Measurements from ENCODE around the gene SLFN11. TPM values are rescaled to one million over a fixed set of nuclear protein-coding genes. Genes with fewer than 3 reads are reported as not detected.

SLFN11 gene
- total RNA-seq, 1 experiment from 2014 or later = not detected

DNA sequence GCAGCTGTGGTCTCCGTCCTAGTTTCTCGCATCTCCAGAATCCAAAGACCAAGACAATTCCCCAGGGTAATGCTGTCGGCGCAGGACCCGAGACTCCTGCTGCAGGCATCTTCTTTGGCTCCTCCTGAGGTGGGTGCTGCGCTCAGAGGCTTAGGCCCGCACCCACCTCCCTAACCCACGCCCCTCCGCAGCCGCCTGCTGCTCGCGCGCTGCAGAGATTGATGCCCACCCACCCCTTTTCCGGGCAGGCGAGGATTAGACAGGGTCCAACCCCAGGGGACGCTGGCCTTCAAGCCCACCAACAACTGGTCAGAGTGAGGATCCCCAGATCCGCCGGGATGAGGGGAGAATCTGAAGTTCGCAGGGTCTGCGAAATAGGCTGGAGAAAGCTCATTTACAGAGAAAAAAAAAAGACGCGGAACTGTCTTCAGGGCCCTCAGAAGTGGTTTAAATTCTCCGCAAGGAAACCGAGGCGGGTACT is 27.9 kb downstream of the SLFN11 start:
- ChIA-PET CTCF (interaction anchor here (1.0 kb wide), 1 partner anchor 193 kb away, joined by 3 read pairs; no protein-coding TSS in a partner anchor), POLR2A (interaction anchor here (0.6 kb wide), 1 partner anchor 103 kb away, joined by 4 read pairs; the partner anchor contains the start of gene SLFN5)
- H3K9me3 Mint-ChIP-seq (ENCODE audit: unreplicated experiment) = peaks cover 2% of the 10 kb centered on the region
- no peak overlapping the region for H3K27ac Mint-ChIP-seq (ENCODE audit: low read depth, unreplicated experiment)
- no peaks in the 10 kb centered on the region for H3K4me1 Mint-ChIP-seq (ENCODE audit: insufficient read depth, unreplicated experiment)
- no peak overlapping the region for H3K4me3 Mint-ChIP-seq (ENCODE audit: unreplicated experiment)
- intact Hi-C loops (cut with micrococcal nuclease) = no loop called here
- H3K36me3 Mint-ChIP-seq (ENCODE audit: insufficient read depth, unreplicated experiment) = no peaks in the 10 kb centered on the region
- no TSS peak for BruUV-seq (replicated peaks)
- DNase-seq (ENCODE audit: unreplicated experiment) = no peak
- H3K27me3 Mint-ChIP-seq (ENCODE audit: insufficient read depth, unreplicated experiment) = peaks cover 86% of the 10 kb centered on the region
- TF ChIP-seq CTCF (IDR thresholded peaks at IDR 0.05; ENCODE audit: unreplicated experiment) = no peak

- DNase-seq (ENCODE audit: unreplicated experiment) = no peak
These were observed 29.2 kb downstream of the SLFN11 start for GRCh38 chr17:35344262-35344661.

GRCh38 chr17:35342276-35342675 is 31.1 kb downstream of the SLFN11 start:
- H3K4me3 Mint-ChIP-seq (ENCODE audit: unreplicated experiment) = no peak overlapping the region
- intact Hi-C loops (cut with micrococcal nuclease) = no loop called here
- TF ChIP-seq CTCF (IDR thresholded peaks at IDR 0.05; ENCODE audit: unreplicated experiment) = no peak
- no peaks in the 10 kb centered on the region for H3K4me1 Mint-ChIP-seq (ENCODE audit: insufficient read depth, unreplicated experiment)
- DNase-seq (ENCODE audit: unreplicated experiment) = no peak
- no TSS peak for BruUV-seq (replicated peaks)
- POLR2A ChIA-PET = no interaction called here
- H3K27ac Mint-ChIP-seq (ENCODE audit: low read depth, unreplicated experiment) = no peak overlapping the region
- peaks cover 90% of the 10 kb centered on the region for H3K27me3 Mint-ChIP-seq (ENCODE audit: insufficient read depth, unreplicated experiment)
- no peaks in the 10 kb centered on the region for H3K36me3 Mint-ChIP-seq (ENCODE audit: insufficient read depth, unreplicated experiment)
- peaks cover 7% of the 10 kb centered on the region for H3K9me3 Mint-ChIP-seq (ENCODE audit: unreplicated experiment)
- CTCF ChIA-PET = interaction anchor here (0.8 kb wide), 1 partner anchor 192 kb away, joined by 3 read pairs; no protein-coding TSS in a partner anchor

More at GRCh38 chr17:35344262-35344661, 29.2 kb downstream of the SLFN11 start:
- ChIA-PET CTCF (no interaction called here), POLR2A (no interaction called here)
- TF ChIP-seq CTCF (IDR thresholded peaks at IDR 0.05; ENCODE audit: unreplicated experiment) = no peak
- intact Hi-C loops (cut with micrococcal nuclease) = no loop called here
- H3K27me3 Mint-ChIP-seq (ENCODE audit: insufficient read depth, unreplicated experiment) = peaks cover 93% of the 10 kb centered on the region
- peaks cover 7% of the 10 kb centered on the region for H3K9me3 Mint-ChIP-seq (ENCODE audit: unreplicated experiment)
- no peak overlapping the region for H3K27ac Mint-ChIP-seq (ENCODE audit: low read depth, unreplicated experiment)
- no peaks in the 10 kb centered on the region for H3K36me3 Mint-ChIP-seq (ENCODE audit: insufficient read depth, unreplicated experiment)
- H3K4me3 Mint-ChIP-seq (ENCODE audit: unreplicated experiment) = no peak overlapping the region
- H3K4me1 Mint-ChIP-seq (ENCODE audit: insufficient read depth, unreplicated experiment) = no peaks in the 10 kb centered on the region
- no TSS peak for BruUV-seq (replicated peaks)

DNA sequence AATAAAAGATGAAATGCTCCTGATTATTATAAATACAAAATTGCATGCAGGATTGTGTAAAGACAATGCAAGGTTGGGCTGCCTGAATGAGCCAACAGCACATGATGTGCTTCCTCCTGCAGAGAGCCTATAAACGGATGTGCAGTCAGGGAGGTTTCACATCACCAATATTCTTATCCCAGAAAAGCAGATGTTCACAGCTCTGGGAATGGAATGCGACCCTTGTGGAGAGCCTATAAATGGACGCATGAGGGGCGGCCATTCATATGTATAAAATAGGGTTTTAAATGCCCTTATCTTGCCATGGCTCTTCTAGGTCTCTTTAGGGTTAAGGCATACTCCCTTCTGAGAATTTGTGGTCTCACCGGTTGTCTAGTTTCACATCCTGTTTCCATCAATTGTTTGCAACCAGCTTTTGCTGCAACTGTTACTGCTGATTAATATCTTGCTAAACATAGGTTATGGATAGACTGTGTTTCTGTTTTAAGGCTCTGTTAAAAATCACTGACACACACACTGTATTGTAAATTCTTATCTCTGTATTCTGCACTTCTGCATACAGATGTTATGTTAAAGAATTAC is 31.9 kb downstream of the SLFN11 start:
- BruUV-seq (replicated peaks) = no TSS peak
- no peak overlapping the region for H3K27ac Mint-ChIP-seq (ENCODE audit: low read depth, unreplicated experiment)
- POLR2A ChIA-PET = no interaction called here

More for the DNA sequence above, 31.9 kb downstream of the SLFN11 start:
- no peak for TF ChIP-seq CTCF (IDR thresholded peaks at IDR 0.05; ENCODE audit: unreplicated experiment)
- peaks cover 7% of the 10 kb centered on the region for H3K9me3 Mint-ChIP-seq (ENCODE audit: unreplicated experiment)
- H3K4me1 Mint-ChIP-seq (ENCODE audit: insufficient read depth, unreplicated experiment) = no peaks in the 10 kb centered on the region
- H3K4me3 Mint-ChIP-seq (ENCODE audit: unreplicated experiment) = no peak overlapping the region
- intact Hi-C loops (cut with micrococcal nuclease) = no loop called here
- CTCF ChIA-PET = no interaction called here
- no peak for DNase-seq (ENCODE audit: unreplicated experiment)
- H3K36me3 Mint-ChIP-seq (ENCODE audit: insufficient read depth, unreplicated experiment) = no peaks in the 10 kb centered on the region
- H3K27me3 Mint-ChIP-seq (ENCODE audit: insufficient read depth, unreplicated experiment) = peaks cover 90% of the 10 kb centered on the region

Data from MCF 10A (cell line).